ENCODE results near the gene DCST1. TPM values are rescaled to one million over a fixed set of nuclear protein-coding genes. Genes with fewer than 3 reads are reported as not detected.

DCST1 gene
- total and polyA plus RNA-seq, 2 experiments from 2014 or later: not detected

DNA sequence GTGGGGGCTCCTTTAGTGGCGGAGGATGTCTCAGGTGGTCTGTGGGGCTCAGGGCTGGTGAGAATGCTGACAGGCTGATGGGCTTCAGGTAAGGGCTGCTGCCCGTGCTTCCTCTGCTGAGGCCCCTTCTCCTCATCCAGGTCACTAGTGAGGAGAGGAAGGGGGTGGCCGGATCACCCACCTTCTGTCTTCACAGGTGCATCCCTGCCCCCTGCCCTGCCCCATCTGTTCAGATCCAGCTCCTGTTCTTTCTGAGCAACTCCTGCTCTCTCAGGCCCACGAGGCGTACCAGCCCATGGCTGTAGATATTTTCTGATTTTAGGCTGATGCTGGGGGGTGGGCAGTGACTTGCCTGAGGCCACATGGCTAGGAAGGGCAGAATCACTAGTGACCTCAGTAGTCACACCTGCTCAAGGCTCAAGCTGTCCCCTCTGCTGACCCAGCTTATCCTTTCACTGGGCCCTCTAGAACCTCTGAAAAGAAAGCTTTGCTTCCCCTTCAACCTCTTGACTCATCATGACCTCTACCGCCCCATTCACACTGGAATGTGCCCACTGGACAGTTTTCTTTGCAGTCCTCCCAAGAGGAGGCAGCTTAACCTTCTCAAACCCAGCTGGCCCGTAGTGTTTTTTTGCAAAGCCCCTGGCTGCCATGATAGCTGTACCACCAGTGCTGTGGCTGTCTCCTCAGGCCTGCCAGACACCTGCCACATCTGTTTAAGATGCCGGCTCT lies 14.8 kb upstream of the DCST1 start:
- DNase-seq: no peak
- no peaks in the 10 kb centered on the region for H3K9me3 ChIP-seq (ENCODE audit: low read depth)
- in situ Hi-C loops (cut with MboI): no loop called here

GRCh38 chr1:155019377-155020245 lies 14.0 kb upstream of the DCST1 start:
- H3K4me1 ChIP-seq (ENCODE audit: insufficient read depth): peaks cover 16% of the 10 kb centered on the region
- H3K9ac ChIP-seq: no peak overlapping the region
- H3K9me3 ChIP-seq (ENCODE audit: low read depth): no peaks in the 10 kb centered on the region
- DNase-seq: no peak
- H3K4me3 ChIP-seq: no peak overlapping the region
- no peak overlapping the region for H2AFZ ChIP-seq
- H4K20me1 ChIP-seq (ENCODE audit: insufficient read depth): no peaks in the 10 kb centered on the region
- H3F3A ChIP-seq (ENCODE audit: insufficient read depth): no peaks in the 10 kb centered on the region
- WGBS, 2 experiments (ENCODE audit: low coverage in 1 of 2, low lambda C conversion rate in 2 of 2, missing lambda C conversion rate in 2 of 2): 77% methylated on average over 11 of the region's 11 CpGs
- H3K79me2 ChIP-seq (ENCODE audit: insufficient read depth): no peaks in the 10 kb centered on the region
- H3K27ac ChIP-seq: no peak overlapping the region
- H3K36me3 ChIP-seq (ENCODE audit: low read depth): no peaks in the 10 kb centered on the region
- in situ Hi-C loops (cut with MboI): no loop called here
- H3K9me2 ChIP-seq (ENCODE audit: insufficient read depth): no peaks in the 10 kb centered on the region
- H3K27me3 ChIP-seq (replicated peaks; ENCODE audit: insufficient read depth): no peaks in the 10 kb centered on the region
- no peak overlapping the region for H3K4me2 ChIP-seq (ENCODE audit: unreplicated experiment)
- TF ChIP-seq EZH2phosphoT487 (IDR thresholded peaks at IDR 0.05; ENCODE audit: insufficient read depth, low read depth) (no peak), EZH2 (IDR thresholded peaks at IDR 0.05; ENCODE audit: insufficient read depth, poor library complexity, severe bottlenecking) (no peak)

More for the DNA sequence above, 14.8 kb upstream of the DCST1 start:
- no peak overlapping the region for H2AFZ ChIP-seq
- no peaks in the 10 kb centered on the region for H4K20me1 ChIP-seq (ENCODE audit: insufficient read depth)
- no peak overlapping the region for H3K4me3 ChIP-seq
- WGBS, 2 experiments (ENCODE audit: low coverage in 1 of 2, low lambda C conversion rate in 2 of 2, missing lambda C conversion rate in 2 of 2): 97 to 99% methylated on average over 7 to 8 of the region's 8 CpGs
- no peak for TF ChIP-seq EZH2 (IDR thresholded peaks at IDR 0.05; ENCODE audit: insufficient read depth, poor library complexity, severe bottlenecking)
- no peak for TF ChIP-seq EZH2phosphoT487 (IDR thresholded peaks at IDR 0.05; ENCODE audit: insufficient read depth, low read depth)
- no peaks in the 10 kb centered on the region for H3K27me3 ChIP-seq (replicated peaks; ENCODE audit: insufficient read depth)
- peaks cover 16% of the 10 kb centered on the region for H3K4me1 ChIP-seq (ENCODE audit: insufficient read depth)
- no peak overlapping the region for H3K9ac ChIP-seq
- no peaks in the 10 kb centered on the region for H3F3A ChIP-seq (ENCODE audit: insufficient read depth)
- no peak overlapping the region for H3K27ac ChIP-seq
- no peak overlapping the region for H3K4me2 ChIP-seq (ENCODE audit: unreplicated experiment)
- no peaks in the 10 kb centered on the region for H3K36me3 ChIP-seq (ENCODE audit: low read depth)
- H3K9me2 ChIP-seq (ENCODE audit: insufficient read depth): no peaks in the 10 kb centered on the region
- no peaks in the 10 kb centered on the region for H3K79me2 ChIP-seq (ENCODE audit: insufficient read depth)

- no peak for DNase-seq
- TF ChIP-seq EZH2 (IDR thresholded peaks at IDR 0.05; ENCODE audit: insufficient read depth, poor library complexity, severe bottlenecking) (no peak), EZH2phosphoT487 (IDR thresholded peaks at IDR 0.05; ENCODE audit: insufficient read depth, low read depth) (no peak)
- WGBS, 2 experiments (ENCODE audit: low coverage in 1 of 2, low lambda C conversion rate in 2 of 2, missing lambda C conversion rate in 2 of 2): 80 to 85% methylated on average over 8 of the region's 8 CpGs
Observed at GRCh38 chr1:155022136-155022926, 11.3 kb upstream of the DCST1 start.

GRCh38 chr1:155022927-155023236 lies 10.7 kb upstream of the DCST1 start:
- Histone ChIP-seq H3K36me3 (ENCODE audit: low read depth) (no peaks in the 10 kb centered on the region), H3K4me2 (ENCODE audit: unreplicated experiment) (no peak overlapping the region), H3K27ac (no peak overlapping the region), H3K9me3 (ENCODE audit: low read depth) (no peaks in the 10 kb centered on the region), H3K9ac (no peak overlapping the region), H3K9me2 (ENCODE audit: insufficient read depth) (no peaks in the 10 kb centered on the region), H3K4me1 (ENCODE audit: insufficient read depth) (peaks cover 8% of the 10 kb centered on the region), H3F3A (ENCODE audit: insufficient read depth) (no peaks in the 10 kb centered on the region), H3K4me3 (no peak overlapping the region), H3K27me3 (replicated peaks; ENCODE audit: insufficient read depth) (no peaks in the 10 kb centered on the region), H3K79me2 (ENCODE audit: insufficient read depth) (no peaks in the 10 kb centered on the region), H2AFZ (no peak overlapping the region), H4K20me1 (ENCODE audit: insufficient read depth) (no peaks in the 10 kb centered on the region)
- WGBS, 2 experiments (ENCODE audit: low coverage in 1 of 2, low lambda C conversion rate in 2 of 2, missing lambda C conversion rate in 2 of 2): 35 to 41% methylated on average over 4 of the region's 4 CpGs
- in situ Hi-C loops (cut with MboI): no loop called here
- peak; percentile 15 for DNase-seq
- TF ChIP-seq EZH2phosphoT487 (IDR thresholded peaks at IDR 0.05; ENCODE audit: insufficient read depth, low read depth): no peak
- no peak for TF ChIP-seq EZH2 (IDR thresholded peaks at IDR 0.05; ENCODE audit: insufficient read depth, poor library complexity, severe bottlenecking)

More at GRCh38 chr1:155022136-155022926, 11.3 kb upstream of the DCST1 start:
- no peaks in the 10 kb centered on the region for H3K36me3 ChIP-seq (ENCODE audit: low read depth)
- no peak overlapping the region for H3K4me2 ChIP-seq (ENCODE audit: unreplicated experiment)
- H3K4me3 ChIP-seq: no peak overlapping the region
- H4K20me1 ChIP-seq (ENCODE audit: insufficient read depth): no peaks in the 10 kb centered on the region
- no peaks in the 10 kb centered on the region for H3K27me3 ChIP-seq (replicated peaks; ENCODE audit: insufficient read depth)
- no peak overlapping the region for H2AFZ ChIP-seq
- H3K9ac ChIP-seq: no peak overlapping the region
- peaks cover 11% of the 10 kb centered on the region for H3K4me1 ChIP-seq (ENCODE audit: insufficient read depth)
- H3K27ac ChIP-seq: no peak overlapping the region
- H3F3A ChIP-seq (ENCODE audit: insufficient read depth): no peaks in the 10 kb centered on the region
- H3K9me2 ChIP-seq (ENCODE audit: insufficient read depth): no peaks in the 10 kb centered on the region
- in situ Hi-C loops (cut with MboI): no loop called here
- no peaks in the 10 kb centered on the region for H3K79me2 ChIP-seq (ENCODE audit: insufficient read depth)
- no peaks in the 10 kb centered on the region for H3K9me3 ChIP-seq (ENCODE audit: low read depth)

All from GM23248 (cell line).